ENCODE results near the gene EIF3F.
A peak's percentile ranks its signal among the peaks of the same experiment; 100 is the strongest.

EIF3F gene

GRCh38 chr11:7986768-7987559, at the start of gene EIF3F:
Gene EIF3F (plus strand): TSS chr11:7987337. CDS start chr11:7987353, 16 bp downstream.
- Histone ChIP-seq H3K4me1 (ENCODE audit: control insufficient read depth, insufficient read depth, low read length) (peaks cover 21% of the 10 kb centered on the region), H3K36me3 (ENCODE audit: control insufficient read depth, insufficient read depth, low read length) (peaks cover 35% of the 10 kb centered on the region), H3K27me3 (ENCODE audit: control insufficient read depth, insufficient read depth, low read length) (no peaks in the 10 kb centered on the region), H3K27ac (ENCODE audit: low read depth, low read length) (peak within 1 kb of the TSS; percentile 57), H3K9me3 (ENCODE audit: control insufficient read depth, insufficient read depth, low read length) (no peaks in the 10 kb centered on the region), H3K4me3 (ENCODE audit: low read depth, low read length) (peak within 1 kb of the TSS; percentile 95), H3K9ac (ENCODE audit: low read depth, low read length) (peak within 1 kb of the TSS; percentile 84)

GRCh38 chr11:7941146-7941545, 46.0 kb upstream of the EIF3F start:
- H3K27me3 ChIP-seq (ENCODE audit: control insufficient read depth, insufficient read depth, low read length) = no peaks in the 10 kb centered on the region

GRCh38 chr11:7941608-7942007, 45.5 kb upstream of the EIF3F start, which contains the start of gene OR10A3:
Gene OR10A3 (minus strand): TSS chr11:7941708. CDS start chr11:7939520, 2,188 bp downstream.
- Histone ChIP-seq H3K9me3 (ENCODE audit: control insufficient read depth, insufficient read depth, low read length) (no peaks in the 10 kb centered on the region; the same call in none of the 2 replicates), H3K27me3 (ENCODE audit: control insufficient read depth, insufficient read depth, low read length) (no peaks in the 10 kb centered on the region), H3K36me3 (ENCODE audit: control insufficient read depth, insufficient read depth, low read length) (no peaks in the 10 kb centered on the region), H3K4me3 (ENCODE audit: low read depth, low read length) (no peak within 1 kb of the TSS), H3K9ac (ENCODE audit: low read depth, low read length) (no peak within 1 kb of the TSS), H3K27ac (ENCODE audit: low read depth, low read length) (no peak within 1 kb of the TSS), H3K4me1 (ENCODE audit: control insufficient read depth, insufficient read depth, low read length) (no peaks in the 10 kb centered on the region)

More at GRCh38 chr11:7941146-7941545, 46.0 kb upstream of the EIF3F start:
- H3K4me1 ChIP-seq (ENCODE audit: control insufficient read depth, insufficient read depth, low read length) = no peaks in the 10 kb centered on the region
- H3K9ac ChIP-seq (ENCODE audit: low read depth, low read length) = no peak overlapping the region
- no peaks in the 10 kb centered on the region; the same call in none of the 2 replicates for H3K9me3 ChIP-seq (ENCODE audit: control insufficient read depth, insufficient read depth, low read length)
- no peaks in the 10 kb centered on the region for H3K36me3 ChIP-seq (ENCODE audit: control insufficient read depth, insufficient read depth, low read length)
- no peak overlapping the region for H3K4me3 ChIP-seq (ENCODE audit: low read depth, low read length)
- H3K27ac ChIP-seq (ENCODE audit: low read depth, low read length) = no peak overlapping the region

GRCh38 chr11:7944123-7944522, 43.0 kb upstream of the EIF3F start:
- Histone ChIP-seq H3K27me3 (ENCODE audit: control insufficient read depth, insufficient read depth, low read length) (no peaks in the 10 kb centered on the region), H3K9me3 (ENCODE audit: control insufficient read depth, insufficient read depth, low read length) (no peaks in the 10 kb centered on the region; the same call in none of the 2 replicates), H3K4me1 (ENCODE audit: control insufficient read depth, insufficient read depth, low read length) (no peaks in the 10 kb centered on the region), H3K9ac (ENCODE audit: low read depth, low read length) (no peak overlapping the region), H3K27ac (ENCODE audit: low read depth, low read length) (no peak overlapping the region), H3K4me3 (ENCODE audit: low read depth, low read length) (no peak overlapping the region), H3K36me3 (ENCODE audit: control insufficient read depth, insufficient read depth, low read length) (no peaks in the 10 kb centered on the region)

- H3K36me3 ChIP-seq (ENCODE audit: control insufficient read depth, insufficient read depth, low read length) = no peaks in the 10 kb centered on the region
- no peaks in the 10 kb centered on the region for H3K27me3 ChIP-seq (ENCODE audit: control insufficient read depth, insufficient read depth, low read length)
- H3K4me3 ChIP-seq (ENCODE audit: low read depth, low read length) = no peak overlapping the region
- H3K9ac ChIP-seq (ENCODE audit: low read depth, low read length) = no peak overlapping the region
- H3K4me1 ChIP-seq (ENCODE audit: control insufficient read depth, insufficient read depth, low read length) = no peaks in the 10 kb centered on the region
- H3K27ac ChIP-seq (ENCODE audit: low read depth, low read length) = no peak overlapping the region
- no peaks in the 10 kb centered on the region for H3K9me3 ChIP-seq (ENCODE audit: control insufficient read depth, insufficient read depth, low read length)
These were observed 37.2 kb upstream of the EIF3F start for GRCh38 chr11:7949934-7950333.

- Histone ChIP-seq H3K36me3 (ENCODE audit: control insufficient read depth, insufficient read depth, low read length) (no peaks in the 10 kb centered on the region), H3K4me3 (ENCODE audit: low read depth, low read length) (no peak overlapping the region), H3K9me3 (ENCODE audit: control insufficient read depth, insufficient read depth, low read length) (no peaks in the 10 kb centered on the region), H3K4me1 (ENCODE audit: control insufficient read depth, insufficient read depth, low read length) (no peaks in the 10 kb centered on the region), H3K27me3 (ENCODE audit: control insufficient read depth, insufficient read depth, low read length) (no peaks in the 10 kb centered on the region), H3K27ac (ENCODE audit: low read depth, low read length) (no peak overlapping the region), H3K9ac (ENCODE audit: low read depth, low read length) (no peak overlapping the region)
These were observed 31.9 kb upstream of the EIF3F start for GRCh38 chr11:7955191-7955590.

- Histone ChIP-seq H3K36me3 (ENCODE audit: control insufficient read depth, insufficient read depth, low read length) (no peaks in the 10 kb centered on the region), H3K4me1 (ENCODE audit: control insufficient read depth, insufficient read depth, low read length) (peaks cover 14% of the 10 kb centered on the region), H3K4me3 (ENCODE audit: low read depth, low read length) (no peak overlapping the region), H3K27ac (ENCODE audit: low read depth, low read length) (no peak overlapping the region), H3K9me3 (ENCODE audit: control insufficient read depth, insufficient read depth, low read length) (0 out of 2 replicates have a peak, but pooled peaks cover 2% of the 10 kb centered on the region), H3K27me3 (ENCODE audit: control insufficient read depth, insufficient read depth, low read length) (no peaks in the 10 kb centered on the region), H3K9ac (ENCODE audit: low read depth, low read length) (no peak overlapping the region)
These were observed 22.9 kb upstream of the EIF3F start for GRCh38 chr11:7964261-7964660.

- Histone ChIP-seq H3K4me3 (ENCODE audit: low read depth, low read length) (no peak overlapping the region), H3K9ac (ENCODE audit: low read depth, low read length) (no peak overlapping the region), H3K36me3 (ENCODE audit: control insufficient read depth, insufficient read depth, low read length) (no peaks in the 10 kb centered on the region), H3K4me1 (ENCODE audit: control insufficient read depth, insufficient read depth, low read length) (peaks cover 20% of the 10 kb centered on the region), H3K27ac (ENCODE audit: low read depth, low read length) (no peak overlapping the region), H3K27me3 (ENCODE audit: control insufficient read depth, insufficient read depth, low read length) (no peaks in the 10 kb centered on the region), H3K9me3 (ENCODE audit: control insufficient read depth, insufficient read depth, low read length) (0 out of 2 replicates have a peak, but pooled peaks cover 2% of the 10 kb centered on the region)
These were observed 22.3 kb upstream of the EIF3F start for GRCh38 chr11:7964873-7965272.

GRCh38 chr11:7965386-7965785, 21.8 kb upstream of the EIF3F start, which contains the start of gene NLRP10:
Gene NLRP10 (minus strand): TSS chr11:7965447. CDS start chr11:7963495, 1,952 bp downstream.
- Histone ChIP-seq H3K27me3 (ENCODE audit: control insufficient read depth, insufficient read depth, low read length) (no peaks in the 10 kb centered on the region), H3K4me1 (ENCODE audit: control insufficient read depth, insufficient read depth, low read length) (peaks cover 25% of the 10 kb centered on the region), H3K9me3 (ENCODE audit: control insufficient read depth, insufficient read depth, low read length) (0 out of 2 replicates have a peak, but pooled peaks cover 2% of the 10 kb centered on the region), H3K27ac (ENCODE audit: low read depth, low read length) (no peak within 1 kb of the TSS), H3K36me3 (ENCODE audit: control insufficient read depth, insufficient read depth, low read length) (no peaks in the 10 kb centered on the region), H3K9ac (ENCODE audit: low read depth, low read length) (no peak within 1 kb of the TSS), H3K4me3 (ENCODE audit: low read depth, low read length) (no peak within 1 kb of the TSS)

GRCh38 chr11:7967097-7967496, 20.0 kb upstream of the EIF3F start:
- H3K27me3 ChIP-seq (ENCODE audit: control insufficient read depth, insufficient read depth, low read length) = no peaks in the 10 kb centered on the region
- peaks cover 28% of the 10 kb centered on the region for H3K4me1 ChIP-seq (ENCODE audit: control insufficient read depth, insufficient read depth, low read length)
- H3K36me3 ChIP-seq (ENCODE audit: control insufficient read depth, insufficient read depth, low read length) = no peaks in the 10 kb centered on the region
- no peaks in the 10 kb centered on the region for H3K9me3 ChIP-seq (ENCODE audit: control insufficient read depth, insufficient read depth, low read length)
- no peak overlapping the region for H3K4me3 ChIP-seq (ENCODE audit: low read depth, low read length)
- H3K27ac ChIP-seq (ENCODE audit: low read depth, low read length) = no peak overlapping the region
- H3K9ac ChIP-seq (ENCODE audit: low read depth, low read length) = no peak overlapping the region

- Histone ChIP-seq H3K36me3 (ENCODE audit: control insufficient read depth, insufficient read depth, low read length) (no peaks in the 10 kb centered on the region), H3K9ac (ENCODE audit: low read depth, low read length) (no peak overlapping the region), H3K27me3 (ENCODE audit: control insufficient read depth, insufficient read depth, low read length) (no peaks in the 10 kb centered on the region), H3K27ac (ENCODE audit: low read depth, low read length) (no peak overlapping the region), H3K4me1 (ENCODE audit: control insufficient read depth, insufficient read depth, low read length) (peaks cover 28% of the 10 kb centered on the region), H3K9me3 (ENCODE audit: control insufficient read depth, insufficient read depth, low read length) (no peaks in the 10 kb centered on the region), H3K4me3 (ENCODE audit: low read depth, low read length) (no peak overlapping the region)
These were observed 19.3 kb upstream of the EIF3F start for GRCh38 chr11:7967826-7968225.

Data from HUES48 (cell line).